Left ventricle myocardium inferior (tissue), 1 donor: Measurements from ENCODE around the gene STX5. TPM values are rescaled to one million over a fixed set of nuclear protein-coding genes. Genes with fewer than 3 reads are reported as not detected.

Experiments used
- DNase-seq: peaks from one replicate; pipeline ENCODE4 v3.0.0-alpha.2; 2020
- H3K27ac ChIP-seq: fragments of 200-600 bp; replicated peaks from 2 replicates; pipeline ENCODE4 v1.8.0; 2021
- H3K27me3 ChIP-seq: fragments of 200-600 bp; 2 replicates; pipeline ENCODE4 v1.8.0; 2021; ENCODE audit warnings: low read depth
- H3K36me3 ChIP-seq: fragments of 200-600 bp; 2 replicates; pipeline ENCODE4 v1.8.0; 2021
- H3K4me1 ChIP-seq: fragments of 200-600 bp; 2 replicates; pipeline ENCODE4 v1.8.0; 2021
- H3K4me3 ChIP-seq: fragments of 200-600 bp; 2 replicates; pipeline ENCODE4 v1.8.0; 2021; ENCODE audit warnings: mild to moderate bottlenecking, moderate library complexity
- H3K9me3 ChIP-seq: fragments of 200-600 bp; replicated peaks from 2 replicates; pipeline ENCODE4 v1.8.0; 2021
- CTCF ChIP-seq: fragments of 200-600 bp; IDR thresholded peaks from 2 replicates; pipeline ENCODE4 v1.8.0; 2021; ENCODE audit warnings: antibody characterized with exemption, mild to moderate bottlenecking, borderline replicate concordance
- intact Hi-C: fragments of 100-400 bp; cut with micrococcal nuclease; formaldehyde crosslinking; loops from one replicate; pipeline ENCODE4 v1.11.0; 2022
- total RNA-seq: library from RNA; stranded (reverse); fragmentation: NEBNext Ultra II Directional; extraction: Animal tissue kit (Norgen Biotek cat#: 25700); gene quantifications from one replicate; pipeline ENCODE4 v1.2.1, GENCODE V29; 2021
- donor health status: DM: no; HTN: yes; CAD: no; lungs with severe emphysema.

The STX5 gene
- total RNA-seq, 1 donor from 2014 or later: 16.7 TPM

GRCh38 chr11:62855571-62856332 is 23.9 kb upstream of the STX5 start:
- Histone ChIP-seq H3K27me3 (no peaks in the 10 kb centered on the region), H3K9me3 (no peaks in the 10 kb centered on the region), H3K4me3 (peak overlapping the region; percentile 94), H3K36me3 (peaks cover 33% of the 10 kb centered on the region), H3K27ac (peak overlapping the region; percentile 88), H3K4me1 (peaks cover 44% of the 10 kb centered on the region)
- DNase-seq: peak; percentile 94
- TF ChIP-seq CTCF: peak; percentile 23
- intact Hi-C loops: no loop called here

- H3K9me3 ChIP-seq: no peaks in the 10 kb centered on the region
- peak overlapping the region; percentile 94 for H3K4me3 ChIP-seq
- peak overlapping the region; percentile 88 for H3K27ac ChIP-seq
- peaks cover 44% of the 10 kb centered on the region for H3K4me1 ChIP-seq
- DNase-seq: no peak
- H3K36me3 ChIP-seq: peaks cover 33% of the 10 kb centered on the region
- intact Hi-C loops: no loop called here
- no peak for TF ChIP-seq CTCF
- H3K27me3 ChIP-seq: no peaks in the 10 kb centered on the region
Measured at GRCh38 chr11:62854825-62855570, 23.1 kb upstream of the STX5 start.

GRCh38 chr11:62854013-62854824 is 22.4 kb upstream of the STX5 start:
- intact Hi-C loops: no loop called here
- Histone ChIP-seq H3K4me3 (peak overlapping the region; percentile 94), H3K36me3 (peaks cover 33% of the 10 kb centered on the region), H3K9me3 (no peaks in the 10 kb centered on the region), H3K27me3 (no peaks in the 10 kb centered on the region), H3K27ac (peak overlapping the region; percentile 88), H3K4me1 (peaks cover 44% of the 10 kb centered on the region)
- DNase-seq: no peak
- TF ChIP-seq CTCF: no peak

GRCh38 chr11:62853279-62853965 is 21.6 kb upstream of the STX5 start:
- intact Hi-C loops: no loop called here
- Histone ChIP-seq H3K4me1 (peaks cover 44% of the 10 kb centered on the region), H3K9me3 (no peaks in the 10 kb centered on the region), H3K4me3 (peak overlapping the region; percentile 94), H3K27me3 (no peaks in the 10 kb centered on the region), H3K36me3 (peaks cover 33% of the 10 kb centered on the region), H3K27ac (peak overlapping the region; percentile 88)
- DNase-seq: no peak
- TF ChIP-seq CTCF: no peak
